GM08714 (cell line): Measurements from ENCODE around the gene SPPL2B.
"Not testable (repeated sequence)": the region's sequence is repeated elsewhere in the genome, so short reads cannot be mapped to it uniquely, and the experiment has no call there.

ENCODE experiments used
- H3K4me3 ChIP-seq: fragments of 200-500 bp; sonication (Bioruptor generic); 2 replicates; pipeline ENCODE4 v1.5.1; 2014; ENCODE audit warnings: mild to moderate bottlenecking, low read length, inconsistent platforms
- ZNF274 ChIP-seq: IDR thresholded peaks from 2 replicates; pipeline ENCODE4 v1.6.1; 2012; ENCODE audit warnings: mild to moderate bottlenecking, low read depth, low read length

SPPL2B gene

DNA sequence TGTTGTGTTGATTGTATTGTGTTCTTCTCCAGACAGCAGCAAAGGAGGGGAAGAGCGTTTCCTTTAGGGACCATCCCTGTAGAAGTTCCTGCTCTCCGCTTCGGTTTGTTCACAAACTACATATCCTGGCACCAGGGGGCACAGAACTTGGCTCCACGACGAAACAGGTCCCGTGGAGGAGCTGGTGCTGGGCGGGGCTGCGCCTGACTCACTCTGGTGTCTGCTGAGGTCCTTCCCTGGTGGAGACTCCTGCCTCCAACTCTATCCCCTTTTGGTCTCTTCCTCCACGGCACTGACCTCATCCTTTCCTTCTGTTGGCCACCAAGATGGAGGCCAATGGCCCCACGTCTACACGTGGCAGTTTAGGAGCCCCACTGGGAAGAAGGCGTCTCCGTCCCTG is 46.3 kb downstream of the SPPL2B start:
- no peak overlapping the region for H3K4me3 ChIP-seq
- no peak for TF ChIP-seq ZNF274

- TF ChIP-seq ZNF274, result no peak
- no peak overlapping the region for H3K4me3 ChIP-seq
These were observed 47.1 kb downstream of the SPPL2B start for GRCh38 chr19:2375353-2376121.

- H3K4me3 ChIP-seq, result no peak overlapping the region
- no peak for TF ChIP-seq ZNF274
These were observed 48.5 kb downstream of the SPPL2B start for GRCh38 chr19:2376784-2377519.

DNA sequence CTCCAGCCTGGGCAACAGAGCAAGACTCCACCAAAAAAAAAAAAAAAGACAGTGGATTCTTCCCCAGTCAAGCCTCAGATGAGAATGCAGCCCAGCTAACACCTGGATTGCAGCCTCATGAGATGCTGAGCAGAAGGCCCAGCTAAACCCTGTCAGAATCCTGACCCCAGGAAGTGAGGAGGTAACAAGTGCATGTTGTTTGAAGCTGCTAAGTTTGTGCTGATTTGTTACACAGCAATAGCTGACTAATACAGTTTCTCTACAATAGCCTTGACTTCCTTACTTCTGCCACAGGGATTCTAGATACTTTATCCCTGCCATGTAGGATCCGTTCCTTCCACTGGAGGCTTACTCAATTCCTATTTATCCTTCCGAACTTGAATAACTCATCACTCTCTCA is 52.1 kb downstream of the SPPL2B start:
- TF ChIP-seq ZNF274, result no peak
- no peak overlapping the region for H3K4me3 ChIP-seq

DNA sequence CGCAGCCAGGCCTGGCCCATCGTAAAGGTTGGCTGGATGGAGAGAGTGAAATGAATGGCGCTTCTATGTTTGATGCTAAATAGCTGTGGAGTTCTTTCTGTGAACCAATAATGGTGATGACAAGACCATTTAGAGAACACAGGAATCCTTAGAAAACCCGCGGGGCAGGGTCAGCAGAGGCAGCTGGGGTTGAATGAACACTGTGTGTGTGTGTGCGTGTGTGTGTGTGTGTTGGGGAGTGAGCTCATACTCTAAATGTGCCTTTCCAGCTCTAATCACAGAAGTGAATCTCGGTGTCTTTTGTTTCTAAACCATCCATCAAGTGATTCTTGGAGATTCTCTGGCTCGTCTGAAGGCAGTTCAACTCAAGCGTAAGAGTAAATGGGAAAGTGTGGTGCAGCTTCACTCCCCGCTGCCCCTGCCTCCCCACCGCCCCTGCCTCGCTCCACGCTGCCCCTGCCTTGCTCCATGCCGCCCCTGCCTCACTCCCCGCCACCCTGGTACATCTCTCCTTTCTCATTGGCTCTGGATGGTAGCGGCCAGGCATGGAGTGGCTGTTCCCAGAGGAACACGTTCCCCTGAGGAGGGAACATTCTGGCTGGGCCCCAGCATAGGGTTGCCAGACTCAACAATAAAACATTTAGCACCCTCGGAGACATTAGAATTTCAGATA is 52.8 kb downstream of the SPPL2B start:
- H3K4me3 ChIP-seq, result no peak overlapping the region
- TF ChIP-seq ZNF274, result no peak

DNA sequence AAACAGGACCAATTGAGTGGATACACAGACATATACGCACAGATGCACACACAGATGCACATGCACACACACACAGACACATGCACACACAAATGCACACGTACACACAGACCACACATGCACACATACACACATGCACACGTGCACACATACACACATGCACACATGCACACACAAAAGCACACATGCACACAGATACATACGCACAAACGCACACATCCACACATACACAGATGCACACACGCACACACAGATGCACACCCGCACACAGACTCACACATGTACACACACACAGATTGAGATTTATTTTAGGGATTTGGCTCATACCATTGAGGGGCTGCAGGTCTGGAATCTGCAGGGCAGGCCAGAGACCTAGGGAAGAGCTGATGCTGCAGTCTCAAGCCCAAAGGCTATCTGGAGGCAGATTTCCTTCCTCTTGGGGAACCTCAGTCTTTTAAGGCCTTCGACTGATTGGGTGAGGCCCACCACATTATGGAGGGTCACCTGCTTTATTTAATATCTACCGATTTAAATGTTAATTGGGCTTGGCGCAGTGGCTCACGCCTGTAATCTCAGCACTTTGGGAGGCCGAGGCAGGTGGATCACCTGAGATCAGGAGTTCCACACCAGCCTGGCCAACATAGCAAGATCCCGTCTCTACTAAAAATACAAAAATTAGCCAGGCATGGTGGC is 54.2 kb downstream of the SPPL2B start:
- no peak overlapping the region for H3K4me3 ChIP-seq
- no peak for TF ChIP-seq ZNF274

GRCh38 chr19:2385053-2385721 is 56.7 kb downstream of the SPPL2B start:
- no peak for TF ChIP-seq ZNF274
- no peak overlapping the region for H3K4me3 ChIP-seq

DNA sequence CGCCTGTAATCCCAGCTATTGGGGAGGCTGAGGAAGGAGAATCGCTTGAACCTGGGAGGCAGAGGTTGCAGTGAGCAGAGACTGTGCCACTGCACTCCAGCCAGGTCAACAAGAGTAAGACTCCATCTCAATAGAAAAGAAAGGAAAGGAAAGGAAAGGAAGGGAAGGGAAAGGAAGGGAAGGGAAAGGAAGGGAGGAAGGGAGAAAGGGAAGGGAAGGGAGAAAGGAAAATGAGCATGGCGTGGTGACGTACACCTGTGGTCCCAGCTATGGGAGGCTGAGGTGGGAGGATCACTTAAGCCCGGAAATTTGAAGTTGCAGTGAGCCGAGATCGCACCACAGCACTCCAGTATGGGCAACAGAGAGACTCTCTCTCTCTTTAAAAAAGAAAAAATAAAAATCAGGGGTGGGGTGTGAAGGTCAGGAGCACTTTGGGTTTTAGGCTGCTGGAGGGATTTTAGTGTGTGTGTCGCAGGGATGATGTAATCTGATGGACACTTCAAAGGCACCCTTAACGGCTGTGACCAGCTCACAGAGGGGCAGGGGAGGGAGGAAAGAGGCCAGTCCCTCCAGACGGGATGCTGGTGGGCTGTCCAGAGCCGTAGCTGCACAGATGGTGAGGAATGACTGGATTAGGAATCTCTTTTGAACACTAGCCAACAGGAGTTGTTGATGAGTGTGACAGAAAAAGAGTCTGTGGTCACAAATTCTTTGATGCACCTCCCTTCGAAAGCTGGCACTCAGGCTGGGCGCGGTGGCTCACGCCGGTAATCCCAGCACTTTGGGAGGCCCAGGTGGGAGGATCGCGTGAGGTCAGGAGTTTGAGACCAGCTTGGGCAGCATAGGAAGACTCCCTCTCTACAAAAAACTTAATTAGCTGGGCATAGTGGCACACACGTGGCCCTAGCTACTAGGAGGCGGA is 59.1 kb downstream of the SPPL2B start:
- TF ChIP-seq ZNF274, result no peak
- H3K4me3 ChIP-seq, result no peak overlapping the region

DNA sequence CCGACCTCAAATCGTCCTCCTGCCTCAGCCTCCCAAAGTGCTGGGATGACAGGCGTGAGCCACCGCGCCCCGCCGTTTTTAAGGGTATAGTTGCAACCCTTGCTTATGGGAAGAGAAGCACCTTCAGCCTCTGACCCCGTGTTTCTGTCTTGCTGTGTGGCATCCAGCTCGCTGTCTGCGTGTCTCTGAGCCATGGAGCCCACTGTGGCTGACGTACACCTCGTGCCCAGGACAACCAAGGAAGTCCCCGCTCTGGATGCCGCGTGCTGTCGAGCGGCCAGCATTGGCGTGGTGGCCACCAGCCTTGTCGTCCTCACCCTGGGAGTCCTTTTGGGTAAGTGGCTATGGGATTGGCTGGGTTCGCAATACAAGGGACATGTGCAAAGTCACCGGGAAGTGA is 61.1 kb downstream of the SPPL2B start:
- no peak overlapping the region for H3K4me3 ChIP-seq
- no peak for TF ChIP-seq ZNF274

DNA sequence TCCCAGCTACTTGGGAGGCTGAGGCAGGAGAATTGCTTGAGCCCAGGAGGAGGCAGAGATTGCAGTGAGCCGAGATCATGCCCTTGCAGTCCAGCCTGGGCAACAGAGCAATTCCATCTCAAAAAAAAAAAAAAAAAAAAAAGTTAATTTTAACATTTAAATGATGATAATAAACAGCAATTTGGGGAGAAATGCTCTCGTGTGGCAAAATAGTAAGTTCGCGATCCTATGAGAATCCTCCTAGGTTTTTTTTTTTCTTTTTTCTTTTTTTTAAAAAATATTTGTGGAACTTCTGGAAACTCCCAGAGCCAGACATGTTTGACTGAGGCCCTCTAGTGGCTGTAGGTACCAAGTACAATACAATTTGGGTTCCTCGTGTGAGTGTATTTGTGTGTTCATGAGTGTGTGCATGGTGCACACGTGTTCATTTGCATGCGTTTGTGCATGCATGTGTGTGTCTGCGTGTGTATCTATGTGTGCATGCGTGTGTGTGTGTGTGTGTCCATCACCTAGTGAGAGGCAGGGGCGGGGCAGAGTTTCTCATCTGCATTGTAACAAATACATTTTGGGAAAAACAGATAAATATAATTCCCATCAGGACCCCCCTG is 62.7 kb downstream of the SPPL2B start:
- TF ChIP-seq ZNF274, result no peak
- no peak overlapping the region for H3K4me3 ChIP-seq

- no peak overlapping the region for H3K4me3 ChIP-seq
- no peak for TF ChIP-seq ZNF274
These were observed 63.9 kb downstream of the SPPL2B start for GRCh38 chr19:2392366-2392765.

GRCh38 chr19:2392899-2393298 is 64.4 kb downstream of the SPPL2B start:
- not testable (repeated sequence) for H3K4me3 ChIP-seq
